IPS DF 6.9 (cell line): ENCODE results near the gene LNX2.
A peak's percentile ranks its signal among the peaks of the same experiment; 100 is the strongest.

ENCODE experiments used
- DNase-seq: peaks from one replicate; pipeline ENCODE4 v3.0.0-alpha.2; 2013; ENCODE audit warnings: low read depth, low spot score
- H3K27ac ChIP-seq: one replicate; pipeline ENCODE4 v1.5.1; 2013; ENCODE audit warnings: low read length, control low read depth
- H3K27me3 ChIP-seq: 2 replicates; pipeline ENCODE4 v1.6.1; 2013; ENCODE audit warnings: mild to moderate bottlenecking, low read length; ENCODE audit not compliant: control insufficient read depth, insufficient read depth
- H3K36me3 ChIP-seq: 2 replicates; pipeline ENCODE4 v1.6.1; 2013; ENCODE audit warnings: low read length; ENCODE audit not compliant: control insufficient read depth, insufficient read depth
- H3K4me1 ChIP-seq: 2 replicates; pipeline ENCODE4 v1.6.1; 2013; ENCODE audit warnings: low read length; ENCODE audit not compliant: control insufficient read depth, insufficient read depth
- H3K4me3 ChIP-seq: 2 replicates; pipeline ENCODE4 v1.5.1; 2013; ENCODE audit warnings: mild to moderate bottlenecking, low read length
- H3K9me3 ChIP-seq: 2 replicates; pipeline ENCODE4 v1.6.1; 2013; ENCODE audit warnings: low read length, inconsistent platforms; ENCODE audit not compliant: control insufficient read depth, insufficient read depth
- WGBS: extraction: QIAGEN DNeasy Blood & Tissue Kit; methylation state at CpG from one replicate; pipeline ENCODE4 v1.1.7; 2013; ENCODE audit warnings: mixed read lengths, missing lambda C conversion rate; ENCODE audit not compliant: insufficient read length, insufficient coverage; 5-methylcytosine and 5-hydroxymethylcytosine counted together

The LNX2 gene

GRCh38 chr13:27536361-27537101 lies 83.8 kb downstream of the LNX2 start:
- Histone ChIP-seq H3K27me3 (no peaks in the 10 kb centered on the region), H3K27ac (no peak overlapping the region), H3K4me3 (no peak overlapping the region), H3K4me1 (no peaks in the 10 kb centered on the region), H3K9me3 (no peaks in the 10 kb centered on the region), H3K36me3 (no peaks in the 10 kb centered on the region)
- DNase-seq: no peak
- WGBS: no CpG with 5 or more reads among the region's 10 CpGs

GRCh38 chr13:27535546-27535945 lies 84.8 kb downstream of the LNX2 start:
- no peak for DNase-seq
- Histone ChIP-seq H3K27me3 (no peaks in the 10 kb centered on the region), H3K4me1 (no peaks in the 10 kb centered on the region), H3K9me3 (no peaks in the 10 kb centered on the region), H3K27ac (no peak overlapping the region), H3K36me3 (no peaks in the 10 kb centered on the region), H3K4me3 (no peak overlapping the region)
- no CpG with 5 or more reads among the region's 8 CpGs for WGBS

- H3K9me3 ChIP-seq: no peaks in the 10 kb centered on the region
- no peak overlapping the region for H3K27ac ChIP-seq
- H3K4me1 ChIP-seq: no peaks in the 10 kb centered on the region
- DNase-seq: no peak
- H3K36me3 ChIP-seq: no peaks in the 10 kb centered on the region
- no peak overlapping the region for H3K4me3 ChIP-seq
- WGBS: no CpG with 5 or more reads among the region's 3 CpGs
- H3K27me3 ChIP-seq: no peaks in the 10 kb centered on the region
Measured at GRCh38 chr13:27534981-27535380, 85.3 kb downstream of the LNX2 start.

DNA sequence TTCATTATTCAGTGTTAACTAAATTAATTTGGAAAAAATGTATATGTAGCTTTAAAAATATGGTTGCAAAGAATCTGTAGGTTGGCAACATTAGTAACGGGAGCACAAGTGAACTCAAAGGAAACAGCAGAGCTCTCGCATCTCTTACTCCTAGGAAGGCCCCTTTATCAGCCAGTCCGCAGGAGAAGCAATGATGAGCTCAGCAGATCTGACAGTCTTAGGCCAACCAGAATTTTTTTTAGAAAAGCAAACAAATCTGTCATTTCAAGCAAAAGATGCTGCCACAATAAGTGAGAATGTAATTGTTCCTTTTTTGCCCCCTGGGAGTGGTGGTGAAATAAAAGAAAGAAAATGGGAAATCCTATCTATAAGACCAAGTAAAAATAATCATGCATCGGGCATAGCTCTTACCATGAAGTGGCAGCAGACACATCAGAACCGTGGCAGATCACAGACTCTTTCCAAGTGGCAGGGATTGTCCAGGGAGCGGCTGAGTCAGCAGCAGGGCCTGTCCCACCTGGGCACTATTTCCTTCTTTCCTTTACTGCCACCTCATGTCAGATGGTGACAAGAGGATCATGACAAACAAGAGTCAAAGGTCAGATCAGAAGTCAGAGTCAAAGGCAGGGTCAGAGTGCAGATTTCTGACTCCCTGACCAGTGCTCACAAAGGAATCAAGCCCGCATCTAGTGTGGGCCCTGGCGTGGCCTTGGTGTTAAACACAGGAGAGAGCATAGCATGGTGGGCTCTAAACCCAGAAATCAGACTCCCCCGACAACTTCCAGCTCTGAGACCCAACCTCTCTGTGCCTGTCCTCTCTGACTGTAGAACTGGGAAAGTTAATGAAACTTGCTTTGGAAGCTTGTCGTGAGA lies 86.0 kb downstream of the LNX2 start:
- DNase-seq: no peak
- Histone ChIP-seq H3K27me3 (no peaks in the 10 kb centered on the region), H3K4me1 (no peaks in the 10 kb centered on the region), H3K36me3 (no peaks in the 10 kb centered on the region), H3K27ac (no peak overlapping the region), H3K9me3 (no peaks in the 10 kb centered on the region), H3K4me3 (no peak overlapping the region)
- WGBS: no CpG with 5 or more reads among the region's 10 CpGs

- no peaks in the 10 kb centered on the region for H3K27me3 ChIP-seq
- peak; percentile 47 for DNase-seq
- H3K9me3 ChIP-seq: no peaks in the 10 kb centered on the region
- H3K4me1 ChIP-seq: no peaks in the 10 kb centered on the region
- H3K4me3 ChIP-seq: no peak overlapping the region
- no peak overlapping the region for H3K27ac ChIP-seq
- no peaks in the 10 kb centered on the region for H3K36me3 ChIP-seq
- WGBS: no CpG with 5 or more reads among the region's 19 CpGs
Measured at GRCh38 chr13:27533155-27533643, 87.1 kb downstream of the LNX2 start.

- WGBS: no CpG with 5 or more reads among the region's 6 CpGs
- Histone ChIP-seq H3K36me3 (no peaks in the 10 kb centered on the region), H3K27ac (no peak overlapping the region), H3K4me3 (no peak overlapping the region), H3K27me3 (no peaks in the 10 kb centered on the region), H3K4me1 (no peaks in the 10 kb centered on the region; the same call in 1 of the 2 replicates), H3K9me3 (no peaks in the 10 kb centered on the region)
- no peak for DNase-seq
Measured at GRCh38 chr13:27528908-27529307, 91.4 kb downstream of the LNX2 start.

DNA sequence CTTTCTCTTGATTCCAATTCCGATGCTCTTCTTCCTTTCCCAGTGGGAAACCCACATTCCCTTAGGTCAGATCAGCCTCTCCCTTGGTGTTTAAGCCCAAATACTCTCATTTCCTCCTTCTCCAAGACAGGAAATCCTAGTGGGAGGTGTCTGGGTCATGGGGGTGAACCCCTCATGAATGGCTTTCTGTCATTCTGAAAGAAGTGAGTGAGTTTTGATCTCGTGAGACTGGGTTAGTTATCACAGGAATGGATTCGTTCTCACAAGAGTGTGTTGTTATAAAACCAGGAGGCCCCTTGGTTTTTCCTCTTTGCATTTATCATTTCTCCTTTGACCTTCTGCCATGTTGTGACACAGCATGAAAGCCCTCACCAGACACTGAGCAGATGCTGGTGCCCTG lies 93.8 kb downstream of the LNX2 start:
- H3K9me3 ChIP-seq: no peaks in the 10 kb centered on the region; the same call in 1 of the 2 replicates
- H3K36me3 ChIP-seq: no peaks in the 10 kb centered on the region
- no CpG with 5 or more reads among the region's 3 CpGs for WGBS
- no peak for DNase-seq
- H3K4me3 ChIP-seq: no peak overlapping the region
- no peak overlapping the region for H3K27ac ChIP-seq
- H3K27me3 ChIP-seq: no peaks in the 10 kb centered on the region
- no peaks in the 10 kb centered on the region; the same call in 1 of the 2 replicates for H3K4me1 ChIP-seq

DNA sequence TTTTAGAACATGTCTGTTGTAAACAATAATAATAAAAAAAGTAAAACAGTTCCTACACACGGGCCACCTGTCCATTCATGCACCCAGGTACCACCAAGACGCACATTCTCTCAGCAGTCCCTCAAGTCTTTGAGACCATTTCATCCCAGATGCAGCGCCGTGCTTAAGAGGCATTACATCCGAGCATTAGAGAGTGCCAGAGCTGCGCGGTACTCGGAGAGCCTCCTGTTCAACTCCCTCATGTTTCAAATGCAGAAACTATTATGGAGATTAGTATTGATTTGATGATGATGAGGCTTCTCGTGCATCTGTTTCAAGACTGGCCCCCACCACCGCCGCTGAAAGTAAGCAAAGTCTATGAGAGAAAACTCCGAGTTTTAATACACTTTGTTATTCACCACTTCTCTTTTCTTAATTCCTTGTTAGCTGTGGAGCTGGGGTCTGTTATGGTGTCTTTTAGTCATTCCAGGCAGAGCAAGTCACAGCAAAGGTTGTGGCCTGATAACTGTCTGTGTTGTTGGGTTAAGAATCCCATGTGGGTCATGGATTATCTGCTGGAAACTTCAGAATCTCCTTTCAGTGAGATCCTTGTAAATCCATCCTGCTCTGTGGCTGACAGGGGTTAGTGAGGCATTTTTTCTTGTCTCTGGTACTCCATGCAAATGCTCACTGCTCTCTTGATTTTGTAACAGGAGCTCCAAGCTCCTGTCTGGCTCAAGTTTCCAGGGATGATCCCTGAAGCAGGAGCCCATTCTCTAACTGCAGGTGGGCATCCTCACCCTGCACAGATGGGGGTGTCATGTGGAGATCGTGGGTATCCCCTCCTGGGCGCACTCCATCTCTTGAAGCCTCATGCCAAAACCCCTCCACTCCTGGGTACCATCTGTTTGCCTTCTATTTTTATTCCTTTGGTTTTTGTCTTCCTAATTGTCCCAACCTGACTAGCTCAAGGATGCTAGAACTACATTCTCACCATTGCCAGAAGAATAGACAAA lies 95.1 kb downstream of the LNX2 start:
- no peak for DNase-seq
- Histone ChIP-seq H3K9me3 (no peaks in the 10 kb centered on the region; the same call in 1 of the 2 replicates), H3K4me1 (no peaks in the 10 kb centered on the region; the same call in 1 of the 2 replicates), H3K27ac (no peak overlapping the region), H3K4me3 (no peak overlapping the region), H3K27me3 (no peaks in the 10 kb centered on the region), H3K36me3 (no peaks in the 10 kb centered on the region)
- no CpG with 5 or more reads among the region's 14 CpGs for WGBS

DNA sequence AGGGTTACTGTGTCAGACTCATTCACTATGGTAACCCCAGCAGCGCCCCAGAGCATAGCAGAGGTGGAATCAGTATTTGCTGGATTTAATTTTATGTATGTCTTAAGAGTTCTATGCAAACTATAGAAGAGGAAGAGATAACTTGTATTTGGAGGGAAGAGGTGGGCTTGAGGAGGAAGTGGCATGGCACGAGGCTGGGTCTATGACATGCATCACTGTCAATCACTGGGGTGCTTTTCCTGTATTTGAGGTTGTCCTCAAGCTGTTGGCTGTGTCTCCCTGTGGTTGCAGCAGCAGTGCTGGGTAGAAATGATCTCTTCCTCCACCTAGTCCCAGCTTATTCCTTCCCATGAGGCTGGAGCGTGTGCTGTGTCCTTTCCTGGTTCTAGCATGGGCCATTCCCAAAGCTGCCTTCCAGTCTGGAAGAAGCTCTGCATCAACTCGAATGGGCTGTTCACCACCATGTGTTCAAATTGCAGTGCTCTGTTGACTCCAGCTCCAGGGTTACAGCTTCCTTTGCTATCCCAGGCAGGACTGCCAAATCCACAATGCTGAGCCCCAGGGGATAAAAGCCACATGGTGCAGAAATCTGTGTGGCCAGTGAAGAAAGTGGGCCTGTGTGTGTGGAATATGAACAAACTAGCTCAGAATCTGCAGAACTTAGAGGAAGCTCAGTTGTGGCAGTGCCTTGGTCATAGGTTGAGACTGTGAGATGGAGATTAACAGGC lies 96.8 kb downstream of the LNX2 start:
- Histone ChIP-seq H3K4me3 (no peak overlapping the region), H3K27me3 (no peaks in the 10 kb centered on the region), H3K9me3 (no peaks in the 10 kb centered on the region; the same call in 1 of the 2 replicates), H3K36me3 (no peaks in the 10 kb centered on the region), H3K27ac (no peak overlapping the region), H3K4me1 (no peaks in the 10 kb centered on the region; the same call in 1 of the 2 replicates)
- no peak for DNase-seq
- no CpG with 5 or more reads among the region's 4 CpGs for WGBS
